Adrenal gland (tissue), 12 donors: Measurements from ENCODE around the gene UBE2Q2. TPM values are rescaled to one million over a fixed set of nuclear protein-coding genes. Genes with fewer than 3 reads are reported as not detected.

Source experiments
- DNase-seq, 7 donors: peaks; one replicate each; pipeline ENCODE4 v3.0.0-alpha.2; 2019 to 2020
- H3K27ac ChIP-seq, 5 donors: fragments of 200-600 bp; sonication (generic) in 4 of 5; 1 replicate in 3 of 5; 2 replicates in 2 of 5; pipeline versions ENCODE4 v1.5.1 to v1.8.0; 2016 to 2020; ENCODE audit warnings: mild to moderate bottlenecking in 1 of 5
- H3K27me3 ChIP-seq: fragments of 200-600 bp; 2 replicates; pipeline ENCODE4 v1.8.0; 2021
- H3K36me3 ChIP-seq, 2 donors: fragments of 200-600 bp; replicated peaks in 1 of 2; 1 replicate in 1 of 2; 2 replicates in 1 of 2; pipeline versions ENCODE4 v1.5.1 to v1.8.0; 2018 to 2022
- H3K4me1 ChIP-seq, 2 donors: fragments of 200-600 bp; replicated peaks in 1 of 2; 1 replicate in 1 of 2; 2 replicates in 1 of 2; pipeline versions ENCODE4 v1.5.1 to v1.8.0; 2018 to 2021
- H3K4me3 ChIP-seq, 4 donors: fragments of 200-600 bp; sonication (generic) in 3 of 4; one replicate each; pipeline ENCODE4 v1.5.1; 2016 to 2018
- H3K9me3 ChIP-seq, 3 donors: fragments of 200-600 bp; sonication (generic) in 1 of 3; replicated peaks in 1 of 3; 1 replicate in 2 of 3; 2 replicates in 1 of 3; pipeline versions ENCODE4 v1.5.1 to v1.8.0; 2016 to 2021
- CTCF ChIP-seq, 6 experiments: fragments of 450-650 bp in 4 of 6; fragments of 200-600 bp in 2 of 6; sonication (generic) in 1 of 6; IDR thresholded peaks; 1 replicate in 5 of 6; 2 replicates in 1 of 6; pipeline versions ENCODE4 v1.5.1 to v1.8.0; 2016 to 2021; ENCODE audit warnings: antibody characterized with exemption in 6 of 6, mild to moderate bottlenecking in 2 of 6, moderate library complexity in 1 of 6
- POLR2A ChIP-seq, 2 donors: fragments of 450-650 bp; IDR thresholded peaks; one replicate each; pipeline ENCODE4 v1.6.1; 2017; ENCODE audit warnings: antibody characterized with exemption in 2 of 2, mild to moderate bottlenecking in 2 of 2, moderate library complexity in 1 of 2
- WGBS, 4 donors: extraction: QIAGEN DNeasy Blood & Tissue Kit in 2 of 4; methylation state at CpG; one replicate each; pipeline versions ENCODE4 v1.1.5 to v1.1.7; 2013 to 2017; 5-methylcytosine and 5-hydroxymethylcytosine counted together
- intact Hi-C, 2 donors: fragments of 100-400 bp; cut with DNase I; formaldehyde crosslinking; loops; one replicate each; pipeline versions ENCODE4 v1.14.1 to v1.15.0; 2022 to 2023
- polyA plus RNA-seq, 3 donors: library from polyadenylated mRNA; stranded (reverse); fragments of 200-250 nt in 2 of 3; fragments of 350-450 nt in 1 of 3; fragmentation: Illumina TruSeq in 1 of 3; extraction: RNeasy Lipid Tissue Mini Kit (QIAGEN cat#74804) in 1 of 3; gene quantifications; one replicate each; pipeline ENCODE4 v1.2.3, GENCODE V29; 2013 to 2014
- total RNA-seq, 9 donors: library from RNA; depleted of rRNA in 4 of 9; stranded (reverse); fragments of >200 nt in 4 of 9; fragments of 120-200 nt in 1 of 9; fragmentation: NEBNext Ultra II Directional in 1 of 9; extraction: Animal tissue kit (Norgen Biotek cat#: 25700) in 1 of 9; gene quantifications; one replicate each; pipeline versions ENCODE4 v1.1.0 to v1.2.4, GENCODE V29; 2013 to 2023
- donor health status: healthy with polysubstance abuse.
- donor health status: Bipolar disorder and iron deficiency.
- donor health status: DM: yes; HTN: yes; CAD: no.
- donor health status: DM: no; HTN: no; CAD: no.
- donor health status: DM: no; HTN: no; CAD: no.
- donor health status: DM: yes; HTN: yes; CAD: no.

UBE2Q2 gene
- total and polyA plus RNA-seq, 12 donors, result 18.7 to 76.7 (median 45.2) TPM

GRCh38 chr15:75836959-75837334 is 6.3 kb upstream of the UBE2Q2 start:
- WGBS, 4 donors, result 82 to 89% (median 84%) methylated on average over 2 of the region's 2 CpGs
- Histone ChIP-seq H3K4me3 (no peak overlapping the region), H3K4me1 (peaks cover 0 to 14% of the 10 kb centered on the region in 2 donors), H3K27me3 (no peaks in the 10 kb centered on the region), H3K9me3 (no peaks in the 10 kb centered on the region), H3K36me3 (no peaks in the 10 kb centered on the region), H3K27ac (no peak overlapping the region)
- peak in 1 of 7 donors; percentile 18 for DNase-seq
- intact Hi-C loops, result no loop called here
- no peak for TF ChIP-seq CTCF (IDR thresholded peaks at IDR 0.05)
- no peak for TF ChIP-seq POLR2A (IDR thresholded peaks at IDR 0.05)

DNA sequence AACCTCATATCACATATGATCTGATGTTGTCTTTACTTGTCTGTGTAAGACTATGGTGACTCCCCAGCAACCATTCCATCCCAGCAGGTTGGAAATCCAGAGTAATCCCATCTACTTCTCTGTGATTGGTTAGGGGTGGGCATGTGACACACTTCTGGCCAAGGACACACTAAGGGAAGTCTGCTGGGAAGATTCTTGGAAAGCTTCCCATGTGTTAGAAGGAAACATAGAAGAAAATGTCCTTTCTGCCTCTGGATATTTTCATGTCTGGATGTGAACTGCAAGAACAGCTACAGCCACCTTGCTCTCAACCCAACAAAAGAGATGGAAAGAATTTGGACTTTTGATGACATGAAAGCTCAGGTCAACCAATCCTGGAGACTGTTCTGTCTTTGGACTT is 2.6 kb upstream of the UBE2Q2 start:
- no peaks in the 10 kb centered on the region for H3K36me3 ChIP-seq
- peak in 6 of 7 donors; percentile 45 to 73 (median 56) for DNase-seq
- no peak overlapping the region for H3K4me3 ChIP-seq
- intact Hi-C loops, result no loop called here
- H3K9me3 ChIP-seq, result no peaks in the 10 kb centered on the region
- H3K27ac ChIP-seq, result no peak overlapping the region
- H3K4me1 ChIP-seq, result peaks cover 10 to 30% of the 10 kb centered on the region in 2 donors
- TF ChIP-seq CTCF (IDR thresholded peaks at IDR 0.05) (no peak), POLR2A (IDR thresholded peaks at IDR 0.05) (no peak)
- H3K27me3 ChIP-seq, result no peaks in the 10 kb centered on the region

- Histone ChIP-seq H3K36me3 (no peaks in the 10 kb centered on the region), H3K9me3 (no peaks in the 10 kb centered on the region), H3K27me3 (no peaks in the 10 kb centered on the region), H3K4me1 (peaks cover 10 to 29% of the 10 kb centered on the region in 2 donors), H3K27ac (no peak overlapping the region), H3K4me3 (no peak overlapping the region)
- intact Hi-C loops, result no loop called here
- no peak for DNase-seq
- TF ChIP-seq CTCF (IDR thresholded peaks at IDR 0.05) (no peak), POLR2A (IDR thresholded peaks at IDR 0.05) (no peak)
Observed at GRCh38 chr15:75841626-75842025, 1.6 kb upstream of the UBE2Q2 start.

GRCh38 chr15:75843678-75844581 is 683 bp downstream of the UBE2Q2 start:
- Histone ChIP-seq H3K27me3 (no peaks in the 10 kb centered on the region), H3K36me3 (no peaks in the 10 kb centered on the region), H3K27ac (peak overlapping the region; percentile 81 to 96 (median 87)), H3K4me3 (peak overlapping the region; percentile 41 to 96 (median 90)), H3K4me1 (peaks cover 24 to 47% of the 10 kb centered on the region in 2 donors), H3K9me3 (no peaks in the 10 kb centered on the region)
- TF ChIP-seq POLR2A (IDR thresholded peaks at IDR 0.05) (peak; percentile 12 to 67), CTCF (IDR thresholded peaks at IDR 0.05) (no peak)
- peak; percentile 53 to 73 (median 64) for DNase-seq
- 0 to 2% (median 1%) methylated on average over 21 to 77 of the region's 77 CpGs for WGBS, 4 donors
- intact Hi-C loops, result no loop called here
